GM13976 (cell line): ENCODE data around the gene OR5C1.
"Not testable (repeated sequence)": the region's sequence is repeated elsewhere in the genome, so short reads cannot be mapped to it uniquely, and the experiment has no call there.

Experiments used
- DNase-seq: peaks from one replicate; pipeline ENCODE4 v3.0.0; 2012; ENCODE audit warnings: low spot score
- in situ Hi-C: fragments of 300-500 bp; cut with MboI; formaldehyde crosslinking; loops from one replicate; pipeline ENCODE4 v1.12.0; 2022; ENCODE audit warnings: low sequenced_read_pairs, mixed read lengths, inconsistent platforms; ENCODE audit not compliant: unreplicated experiment
- TF ChIP-seq, protein P1 (sequence below): IDR thresholded peaks from 2 replicates; pipeline ENCODE4 v1.5.1; 2012; ENCODE audit warnings: borderline replicate concordance, mild to moderate bottlenecking; ENCODE audit not compliant: insufficient read depth; ENCODE audit errors: extremely low read depth, missing control alignments, control extremely low read depth

OR5C1 gene

DNA sequence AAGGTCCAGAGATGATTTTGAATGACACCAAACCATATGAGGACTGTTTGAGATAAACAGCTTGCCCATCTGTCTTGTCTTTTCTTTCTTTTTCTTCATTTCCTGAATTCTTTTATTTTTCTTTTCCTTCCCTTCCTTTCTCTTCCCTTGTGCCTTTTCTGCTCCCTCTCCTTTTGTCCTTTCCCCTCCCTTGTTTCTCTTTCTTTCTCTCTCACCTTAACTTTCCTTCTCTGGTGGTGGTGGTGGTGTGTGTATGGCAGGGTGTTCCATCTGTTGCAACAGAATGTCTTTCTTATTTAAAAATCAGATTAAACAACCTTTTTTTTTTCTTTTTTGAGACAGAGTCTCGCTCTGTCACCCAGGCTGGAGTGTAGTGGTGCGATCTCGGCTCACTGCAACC lies 43.5 kb downstream of the OR5C1 start:
- TF ChIP-seq, protein P1, sequence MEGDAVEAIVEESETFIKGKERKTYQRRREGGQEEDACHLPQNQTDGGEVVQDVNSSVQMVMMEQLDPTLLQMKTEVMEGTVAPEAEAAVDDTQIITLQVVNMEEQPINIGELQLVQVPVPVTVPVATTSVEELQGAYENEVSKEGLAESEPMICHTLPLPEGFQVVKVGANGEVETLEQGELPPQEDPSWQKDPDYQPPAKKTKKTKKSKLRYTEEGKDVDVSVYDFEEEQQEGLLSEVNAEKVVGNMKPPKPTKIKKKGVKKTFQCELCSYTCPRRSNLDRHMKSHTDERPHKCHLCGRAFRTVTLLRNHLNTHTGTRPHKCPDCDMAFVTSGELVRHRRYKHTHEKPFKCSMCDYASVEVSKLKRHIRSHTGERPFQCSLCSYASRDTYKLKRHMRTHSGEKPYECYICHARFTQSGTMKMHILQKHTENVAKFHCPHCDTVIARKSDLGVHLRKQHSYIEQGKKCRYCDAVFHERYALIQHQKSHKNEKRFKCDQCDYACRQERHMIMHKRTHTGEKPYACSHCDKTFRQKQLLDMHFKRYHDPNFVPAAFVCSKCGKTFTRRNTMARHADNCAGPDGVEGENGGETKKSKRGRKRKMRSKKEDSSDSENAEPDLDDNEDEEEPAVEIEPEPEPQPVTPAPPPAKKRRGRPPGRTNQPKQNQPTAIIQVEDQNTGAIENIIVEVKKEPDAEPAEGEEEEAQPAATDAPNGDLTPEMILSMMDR = no peak
- in situ Hi-C loops = no loop called here
- no peak for DNase-seq

DNA sequence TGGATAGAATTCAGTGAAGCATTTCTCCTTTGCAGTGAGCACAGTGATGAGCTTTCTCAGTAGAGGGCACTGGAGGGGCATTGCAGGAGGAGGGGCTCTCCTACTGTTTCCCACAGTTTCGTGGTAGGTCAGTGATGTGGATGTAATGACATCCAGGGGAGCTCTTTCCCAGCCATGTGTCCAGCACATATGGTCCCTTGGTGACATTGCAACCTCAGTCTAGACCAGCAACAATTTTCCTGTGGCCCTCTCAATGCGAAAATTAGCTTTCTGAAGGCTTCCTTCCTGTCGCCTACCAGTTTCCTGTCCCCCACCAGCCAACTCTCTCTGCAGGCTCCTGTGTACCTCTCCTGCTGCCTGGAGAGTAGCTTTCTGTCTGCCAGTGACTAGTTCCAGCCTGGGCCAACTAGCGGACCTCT lies 46.6 kb downstream of the OR5C1 start:
- DNase-seq = peak; percentile 55
- in situ Hi-C loops = no loop called here
- TF ChIP-seq, protein P1 = peak; percentile 12

GRCh38 chr9:122837266-122837850 lies 48.6 kb downstream of the OR5C1 start:
- in situ Hi-C loops = no loop called here
- TF ChIP-seq, protein P1 = no peak
- no peak for DNase-seq

- in situ Hi-C loops, DNase-seq: not testable (repeated sequence)
Observed at GRCh38 chr9:122838441-122838840, 49.7 kb downstream of the OR5C1 start.
